GM13977 (cell line): ENCODE results near the gene PPP1R9B.

ENCODE experiments used
- DNase-seq: peaks from one replicate; pipeline ENCODE4 v3.0.0; 2012; ENCODE audit warnings: low spot score
- CTCF ChIP-seq: IDR thresholded peaks from 2 replicates; pipeline ENCODE4 v1.5.1; 2012; ENCODE audit warnings: mild to moderate bottlenecking, control low read depth; ENCODE audit not compliant: insufficient read depth; ENCODE audit errors: extremely low read depth, missing control alignments
- in situ Hi-C: fragments of 300-500 bp; cut with MboI; formaldehyde crosslinking; loops from one replicate; pipeline ENCODE4 v1.12.0; 2022; ENCODE audit warnings: low sequenced_read_pairs, low pct_unique_long_range_greater_than_20kb, mixed read lengths, inconsistent platforms; ENCODE audit not compliant: unreplicated experiment

Gene PPP1R9B

GRCh38 chr17:50099003-50099402, 51.5 kb downstream of the PPP1R9B start:
- in situ Hi-C loops = no loop called here
- no peak for TF ChIP-seq CTCF
- DNase-seq = no peak

GRCh38 chr17:50098583-50098982, 51.9 kb downstream of the PPP1R9B start:
- no peak for TF ChIP-seq CTCF
- in situ Hi-C loops = no loop called here
- no peak for DNase-seq

GRCh38 chr17:50097926-50098325, 52.6 kb downstream of the PPP1R9B start:
- no peak for TF ChIP-seq CTCF
- in situ Hi-C loops = no loop called here
- no peak for DNase-seq

- in situ Hi-C loops = no loop called here
- no peak for TF ChIP-seq CTCF
- DNase-seq = no peak
These were observed 53.0 kb downstream of the PPP1R9B start for GRCh38 chr17:50097455-50097854.

- in situ Hi-C loops = no loop called here
- DNase-seq = no peak
- TF ChIP-seq CTCF = no peak
These were observed 53.7 kb downstream of the PPP1R9B start for GRCh38 chr17:50096758-50097157.

GRCh38 chr17:50096092-50096491, 54.4 kb downstream of the PPP1R9B start:
- in situ Hi-C loops = no loop called here
- TF ChIP-seq CTCF = no peak
- DNase-seq = no peak

GRCh38 chr17:50095626-50096037, 54.8 kb downstream of the PPP1R9B start:
- in situ Hi-C loops = no loop called here
- no peak for TF ChIP-seq CTCF
- DNase-seq = peak; percentile 41
